Prostate gland (tissue), 2 donors: Measurements from ENCODE around the gene TJP2.
A peak's percentile ranks its signal among the peaks of the same experiment; 100 is the strongest.

Source experiments
- POLR2A ChIP-seq: fragments of 450-650 bp; IDR thresholded peaks from one replicate; pipeline ENCODE4 v1.6.1; 2016; ENCODE audit warnings: antibody characterized with exemption, mild to moderate bottlenecking
- POLR2AphosphoS5 ChIP-seq: sonication (generic); formaldehyde crosslinking; IDR thresholded peaks from one replicate; pipeline ENCODE4 v1.6.1; 2017; ENCODE audit warnings: antibody characterized with exemption
- TF ChIP-seq, protein P1 (sequence below), 4 experiments: fragments of 200-600 bp in 2 of 4; fragments of 450-650 bp in 2 of 4; sonication (generic) in 2 of 4; IDR thresholded peaks; 1 replicate in 3 of 4; 2 replicates in 1 of 4; pipeline ENCODE4 v1.5.1; 2016 to 2019; ENCODE audit warnings: antibody characterized with exemption in 4 of 4, mild to moderate bottlenecking in 2 of 4, moderate library complexity in 2 of 4

GRCh38 chr9:69149321-69149807, 24.7 kb upstream of the TJP2 start:
- TF ChIP-seq POLR2A (no peak), POLR2AphosphoS5 (no peak)
- TF ChIP-seq, protein P1, sequence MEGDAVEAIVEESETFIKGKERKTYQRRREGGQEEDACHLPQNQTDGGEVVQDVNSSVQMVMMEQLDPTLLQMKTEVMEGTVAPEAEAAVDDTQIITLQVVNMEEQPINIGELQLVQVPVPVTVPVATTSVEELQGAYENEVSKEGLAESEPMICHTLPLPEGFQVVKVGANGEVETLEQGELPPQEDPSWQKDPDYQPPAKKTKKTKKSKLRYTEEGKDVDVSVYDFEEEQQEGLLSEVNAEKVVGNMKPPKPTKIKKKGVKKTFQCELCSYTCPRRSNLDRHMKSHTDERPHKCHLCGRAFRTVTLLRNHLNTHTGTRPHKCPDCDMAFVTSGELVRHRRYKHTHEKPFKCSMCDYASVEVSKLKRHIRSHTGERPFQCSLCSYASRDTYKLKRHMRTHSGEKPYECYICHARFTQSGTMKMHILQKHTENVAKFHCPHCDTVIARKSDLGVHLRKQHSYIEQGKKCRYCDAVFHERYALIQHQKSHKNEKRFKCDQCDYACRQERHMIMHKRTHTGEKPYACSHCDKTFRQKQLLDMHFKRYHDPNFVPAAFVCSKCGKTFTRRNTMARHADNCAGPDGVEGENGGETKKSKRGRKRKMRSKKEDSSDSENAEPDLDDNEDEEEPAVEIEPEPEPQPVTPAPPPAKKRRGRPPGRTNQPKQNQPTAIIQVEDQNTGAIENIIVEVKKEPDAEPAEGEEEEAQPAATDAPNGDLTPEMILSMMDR (IDR thresholded peaks at IDR 0.05) = peak in 1 of 4 experiments; percentile 37
